Heart left ventricle (tissue), 13 donors: Measurements from ENCODE around the gene EFHD1.
"Not testable (repeated sequence)": the region's sequence is repeated elsewhere in the genome, so short reads cannot be mapped to it uniquely, and the experiment has no call there.

ENCODE experiments used
- CTCF ChIP-seq, 12 donors: fragments of 200-600 bp; sonication (generic) in 4 of 12; IDR thresholded peaks; one replicate each; pipeline versions ENCODE4 v1.5.0 to v1.8.0; 2018 to 2022; ENCODE audit warnings: antibody characterized with exemption in 12 of 12, mild to moderate bottlenecking in 5 of 12
- POLR2A ChIP-seq, 2 donors: fragments of 450-650 bp; IDR thresholded peaks; one replicate each; pipeline ENCODE4 v1.6.1; 2017; ENCODE audit warnings: antibody characterized with exemption in 2 of 2, mild to moderate bottlenecking in 2 of 2, moderate library complexity in 2 of 2
- donor health status: ischemic (EF 13 %, LVEDD 7.1; RV severe dilation, severe dysfunction).
- donor health status: DM: no; HTN: yes; CAD: no.
- donor health status: DM: no; HTN: no; CAD: no.
- donor health status: ischemic (EF 25% LVEDD 6.9; RV normal size, moderate dysfunction).
- donor health status: ischemic (EF 25% LVEDD 5.7; RV mildly dilated, moderate dysfunction).
- donor health status: ischemic (EF 35%, LVEDD 5.7; RV mildly dilated, moderate dysfunction).
- donor health status: nonischemic (EF 11% LVEDD 7.7; RV severe dilation, severe dysfunction).
- donor health status: DM: yes; HTN: yes; CAD: no.
- donor health status: PGD.
- donor health status: ischemic (EF 29% LVEDD 5.4; RV normal size, mild dysfunction).
- donor health status: nonischemic (EF 23%, LVEDD 6.1; RV moderate dilation, normal function).

GRCh38 chr2:232635376-232635775, 2.0 kb downstream of the EFHD1 start:
- TF ChIP-seq POLR2A, CTCF (IDR thresholded peaks at IDR 0.05): not testable (repeated sequence)
